GM21381 (cell line): ENCODE measurements around the gene GLIPR1.
"Not testable (repeated sequence)": the region's sequence is repeated elsewhere in the genome, so short reads cannot be mapped to it uniquely, and the experiment has no call there.

Experiments used
- ATAC-seq: cut with Tn5 transposase; IDR thresholded peaks from one replicate; pipeline ENCODE4 v1.9.1; 2021; ENCODE audit warnings: mild to moderate bottlenecking, moderate library complexity; ENCODE audit not compliant: unreplicated experiment

Gene GLIPR1

GRCh38 chr12:75480469-75480949, at the start of gene GLIPR1:
Gene GLIPR1, plus strand, starts transcription at chr12:75480755. Its CDS starts 126 bp downstream, at chr12:75480881.
- ATAC-seq: peak; percentile 86

- no peak for ATAC-seq
Observed at GRCh38 chr12:75432924-75433323, 47.6 kb upstream of the GLIPR1 start.

DNA sequence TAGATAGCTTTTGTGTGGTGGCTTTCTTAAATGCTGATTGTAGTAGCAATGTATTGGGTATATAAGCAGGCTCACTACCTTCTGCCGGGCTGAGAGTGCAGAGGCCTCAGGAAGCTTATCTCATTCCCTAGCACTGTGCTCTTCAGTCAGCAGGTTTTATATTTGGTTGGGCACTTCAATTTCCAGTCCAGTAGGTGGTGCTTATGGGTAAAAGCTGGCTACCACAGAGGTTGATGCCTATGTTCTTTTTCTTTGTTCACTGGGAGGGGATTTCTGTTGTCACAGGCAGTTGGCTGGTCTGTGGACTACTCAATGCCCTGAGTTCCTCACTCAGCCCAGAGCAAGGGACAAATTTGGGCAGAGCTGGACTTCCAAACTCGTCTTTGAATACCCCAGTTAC, 43.0 kb upstream of the GLIPR1 start:
- peak; percentile 64 for ATAC-seq

DNA sequence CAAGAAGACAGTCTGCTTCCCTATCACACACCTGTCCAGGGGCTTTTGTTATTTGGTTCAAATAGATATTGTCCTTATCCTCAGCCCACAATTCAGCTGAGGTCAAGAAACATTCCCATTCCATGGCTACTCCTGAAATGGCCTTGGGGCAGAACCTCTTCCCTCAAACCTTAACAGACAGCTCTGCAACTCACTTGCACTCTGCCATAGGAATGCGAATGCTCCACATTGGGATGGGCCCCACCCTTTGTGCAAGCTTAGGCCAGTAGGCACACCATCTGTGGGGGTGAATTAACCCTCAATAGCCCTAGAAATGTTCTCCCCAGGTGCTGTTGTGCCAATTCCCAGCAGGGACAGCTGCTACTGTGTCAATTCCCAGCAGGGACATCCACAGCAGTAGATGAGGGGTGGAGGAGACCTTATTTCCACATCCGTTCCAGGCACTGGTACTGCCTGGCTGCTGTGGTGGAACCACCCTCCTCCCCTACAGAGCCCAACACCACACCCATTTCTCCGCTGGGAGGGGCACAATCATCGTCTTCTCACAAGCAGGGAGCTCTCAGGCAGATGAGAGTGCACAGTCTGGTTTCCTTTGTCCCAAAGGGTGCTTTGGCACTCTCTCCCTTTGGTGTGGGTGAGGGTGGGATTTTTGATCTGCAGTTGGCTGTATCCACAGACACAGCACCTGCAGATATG, 42.3 kb upstream of the GLIPR1 start:
- ATAC-seq: no peak

GRCh38 chr12:75439048-75439447, 41.5 kb upstream of the GLIPR1 start:
- ATAC-seq: no peak

GRCh38 chr12:75439930-75440329, 40.6 kb upstream of the GLIPR1 start:
- no peak for ATAC-seq

DNA sequence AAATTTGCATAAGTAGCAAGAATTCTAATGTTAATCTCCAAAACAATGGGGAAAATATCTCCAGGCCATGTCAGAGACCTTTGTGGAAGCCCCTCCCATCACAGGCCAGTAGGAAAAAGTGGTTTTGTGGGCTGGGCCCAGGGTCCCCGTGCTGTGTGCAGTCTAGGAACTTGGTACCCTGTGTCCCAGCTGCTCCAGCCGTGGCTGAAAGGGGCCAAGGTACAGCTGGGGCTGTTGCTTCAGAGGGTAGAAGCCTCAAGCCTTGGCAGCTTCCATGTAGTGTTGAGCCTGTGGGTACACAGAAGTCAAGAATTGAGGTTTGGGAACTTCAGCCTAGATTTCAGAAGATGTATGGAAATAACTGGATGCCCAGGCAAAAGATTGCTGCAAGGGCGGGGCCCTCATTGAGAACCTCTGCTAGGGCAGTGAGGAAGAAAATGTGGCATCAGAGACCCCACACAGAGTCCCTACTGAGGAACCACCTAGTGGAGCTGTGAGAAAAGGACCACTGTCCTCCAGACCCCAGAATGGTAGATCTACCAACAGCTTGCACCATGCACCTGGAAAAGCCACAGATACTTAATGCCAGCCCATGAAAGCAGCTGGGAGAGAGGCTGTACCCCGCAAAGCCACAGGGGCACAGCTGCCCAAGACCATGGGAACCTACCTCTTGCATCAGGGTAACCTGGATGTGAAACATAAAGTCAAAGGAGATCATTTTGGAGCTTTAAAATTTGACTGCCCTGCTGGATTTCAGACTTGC, 38.7 kb upstream of the GLIPR1 start:
- not testable (repeated sequence) for ATAC-seq

DNA sequence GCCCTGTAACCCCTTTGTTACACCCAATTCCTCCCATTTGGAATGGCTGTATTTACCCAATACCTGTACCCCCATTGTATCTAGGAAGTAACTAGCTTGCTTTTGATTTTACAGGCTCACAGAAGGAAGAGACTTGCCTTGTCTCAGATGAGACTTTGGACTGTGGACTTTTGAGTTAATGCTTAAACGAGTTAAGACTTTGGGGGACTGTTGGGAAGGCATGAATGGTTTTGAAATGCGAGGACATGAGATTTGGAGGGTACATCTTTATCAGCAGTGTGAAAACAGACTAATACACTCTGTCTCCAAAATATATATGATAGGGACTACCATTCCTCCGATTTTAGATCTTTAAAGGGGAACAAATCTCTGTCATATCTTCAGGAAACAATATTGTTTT, 38.1 kb upstream of the GLIPR1 start:
- not testable (repeated sequence) for ATAC-seq

DNA sequence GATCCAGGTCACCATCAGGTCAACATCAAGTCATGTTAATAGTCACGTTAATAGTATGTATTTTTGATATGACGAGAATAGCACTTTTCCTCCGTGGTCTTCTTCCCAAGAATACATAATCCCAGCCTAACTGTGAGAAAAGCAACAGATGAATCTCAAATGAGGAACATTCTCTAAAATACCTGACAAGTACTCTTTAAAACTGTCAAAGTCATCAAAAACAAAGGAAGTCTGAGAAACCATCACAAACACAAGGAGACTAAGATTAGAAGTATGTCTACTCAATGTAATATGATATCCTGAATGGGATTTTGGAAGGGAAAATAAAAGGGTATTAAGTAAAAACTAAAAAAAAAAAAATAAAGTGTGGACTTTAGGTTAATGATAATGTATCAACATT, 36.8 kb upstream of the GLIPR1 start:
- no peak for ATAC-seq

- ATAC-seq: no peak
Observed at GRCh38 chr12:75444429-75445136, 36.0 kb upstream of the GLIPR1 start.

- ATAC-seq: not testable (repeated sequence)
Observed at GRCh38 chr12:75445137-75445507, 35.4 kb upstream of the GLIPR1 start.

DNA sequence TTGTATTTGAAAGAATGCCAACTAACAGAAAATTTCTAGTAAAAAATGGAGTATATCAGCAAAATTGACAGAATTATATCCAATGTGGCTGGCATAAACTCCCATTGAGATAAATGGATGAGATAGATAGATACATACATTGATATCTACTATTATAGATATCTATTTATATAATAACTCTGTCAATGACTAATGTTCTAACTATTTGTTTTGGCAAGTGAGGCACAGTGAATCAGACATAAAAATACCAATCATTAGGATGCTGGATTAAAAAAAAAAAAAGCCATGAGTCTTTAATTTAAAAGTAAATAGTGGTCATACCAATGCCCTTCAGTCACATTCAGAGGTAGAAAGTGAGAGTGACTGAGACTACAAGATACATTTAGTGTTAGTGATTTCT, 33.7 kb upstream of the GLIPR1 start:
- no peak for ATAC-seq

DNA sequence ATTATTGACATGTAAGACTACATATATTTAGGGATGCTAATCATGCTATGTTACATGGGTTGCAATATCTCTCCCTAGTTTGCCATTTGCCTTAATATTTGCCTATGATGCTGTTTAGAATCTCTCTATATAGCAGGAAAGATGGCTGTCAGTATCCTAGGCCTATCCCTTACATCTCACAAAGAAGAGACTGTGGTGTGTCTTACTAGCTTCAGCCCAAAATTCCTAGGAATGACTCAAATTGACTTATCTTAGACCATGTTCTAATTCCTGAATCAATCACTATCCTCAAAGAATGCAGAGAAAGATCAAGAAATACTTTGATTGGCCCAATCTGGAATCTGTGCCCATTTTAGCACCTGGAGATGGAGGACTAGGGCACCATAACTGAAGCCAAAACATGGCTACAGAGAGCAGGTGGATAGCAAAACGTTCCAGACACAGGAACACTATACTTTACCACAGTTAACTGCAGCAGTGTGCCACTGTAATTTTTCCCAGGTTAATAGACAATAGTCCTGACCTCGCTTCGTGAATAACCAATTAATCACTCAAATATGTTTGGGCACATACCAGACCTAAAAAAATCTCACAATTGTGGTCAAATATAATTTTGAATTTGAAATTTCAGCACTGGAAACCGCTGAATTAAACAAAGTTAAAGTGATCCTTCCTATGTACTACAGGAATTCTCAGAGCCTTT, 32.7 kb upstream of the GLIPR1 start:
- ATAC-seq: no peak

DNA sequence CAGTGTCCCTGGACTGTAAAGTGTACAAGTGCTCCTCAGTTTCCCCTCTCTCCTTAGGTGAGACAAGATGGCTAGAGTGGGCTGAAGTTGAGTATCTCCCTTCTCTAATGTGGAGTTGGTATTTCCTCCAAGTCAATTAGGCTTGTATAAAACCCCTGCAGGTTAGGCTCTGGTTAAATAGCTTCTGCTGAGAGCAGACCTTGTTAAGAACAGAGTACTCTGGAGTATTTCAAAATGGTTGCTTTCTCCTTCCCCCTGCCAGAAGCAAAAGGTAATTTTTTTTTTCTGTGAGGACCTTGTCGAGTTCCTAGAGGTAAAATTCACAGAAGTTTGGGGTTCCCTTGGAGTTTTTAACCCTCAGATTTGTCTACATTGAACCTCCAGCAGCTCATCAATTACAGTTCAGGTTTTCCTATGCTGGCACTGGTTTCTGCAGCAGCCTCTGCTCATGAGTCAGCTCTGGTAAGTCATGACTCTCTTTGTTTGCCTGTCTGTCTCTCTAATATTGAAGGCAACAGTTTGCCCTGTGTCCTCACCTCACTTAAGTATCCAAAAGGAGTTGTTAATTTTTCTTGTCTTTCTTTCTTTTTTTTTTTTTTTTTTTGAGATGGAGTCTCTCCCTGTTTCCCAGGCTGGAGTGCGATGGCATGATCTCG, 27.8 kb upstream of the GLIPR1 start:
- ATAC-seq: no peak

DNA sequence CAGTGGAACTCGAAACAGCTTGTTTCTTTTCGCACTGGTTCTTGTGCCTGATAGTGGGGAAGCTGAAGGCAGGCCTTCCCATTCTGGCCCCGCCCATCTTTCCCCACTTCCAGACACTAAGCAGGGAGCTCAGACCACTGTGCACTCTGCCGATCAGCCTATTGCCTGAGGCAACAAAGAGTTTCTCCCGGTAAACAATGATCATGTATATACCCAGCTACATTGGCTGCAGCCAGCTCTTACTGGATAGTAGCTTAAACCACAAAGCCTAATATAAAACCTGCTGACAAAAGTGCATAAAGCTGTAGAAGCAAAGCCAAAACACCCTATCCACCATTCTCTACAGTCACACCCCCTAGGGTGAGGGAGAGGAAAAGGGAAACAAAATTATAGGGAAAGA, 24.7 kb upstream of the GLIPR1 start:
- ATAC-seq: no peak

- no peak for ATAC-seq
Observed at GRCh38 chr12:75457191-75457590, 23.4 kb upstream of the GLIPR1 start.

- not testable (repeated sequence) for ATAC-seq
Observed at GRCh38 chr12:75457866-75458265, 22.7 kb upstream of the GLIPR1 start.

DNA sequence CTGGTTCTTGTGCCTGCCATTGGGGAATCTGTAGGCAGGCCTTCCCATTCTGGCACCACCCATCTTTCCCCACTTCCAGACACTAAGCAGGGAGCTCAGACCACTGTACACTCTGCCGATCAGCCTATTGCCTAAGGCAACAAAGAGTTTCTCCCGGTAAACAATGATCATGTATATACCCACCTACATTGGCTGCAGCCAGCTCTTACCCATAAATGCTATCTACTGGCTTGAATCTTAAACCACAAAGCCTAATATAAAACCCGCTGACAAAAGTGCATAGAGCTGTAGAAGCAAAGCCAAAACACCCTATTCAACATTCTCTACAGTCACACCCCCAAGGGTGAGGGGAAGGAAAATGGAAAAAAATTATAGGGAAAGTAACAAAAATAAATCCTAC, 20.8 kb upstream of the GLIPR1 start:
- no peak for ATAC-seq

DNA sequence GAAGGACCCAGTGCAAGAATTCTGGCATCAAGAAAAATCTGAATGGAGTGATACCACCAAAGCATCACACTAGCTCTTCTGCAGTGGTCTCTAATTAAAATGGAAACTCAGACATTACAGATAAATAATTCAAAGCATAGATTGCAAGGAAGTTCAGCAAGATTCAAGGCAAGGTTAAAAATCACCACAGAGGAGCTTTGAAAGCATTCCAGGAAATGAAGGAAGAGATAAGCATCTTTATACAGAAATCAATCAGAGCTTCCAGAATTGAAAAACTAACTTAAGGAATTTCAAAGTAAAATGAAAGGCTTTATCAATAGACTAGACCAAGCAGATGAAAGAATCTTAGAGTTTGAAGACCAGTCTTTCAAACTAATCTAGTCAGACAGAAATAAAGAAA, 20.4 kb upstream of the GLIPR1 start:
- no peak for ATAC-seq
